GM20431 (cell line): ENCODE results near the gene SVEP1.
"Not testable (repeated sequence)": the region's sequence is repeated elsewhere in the genome, so short reads cannot be mapped to it uniquely, and the experiment has no call there.

Source experiments
- in situ Hi-C: fragments of 300-500 bp; cut with MseI, MboI; formaldehyde crosslinking; loops from one replicate; pipeline ENCODE4 v1.15.0; 2020; ENCODE audit warnings: low sequenced_read_pairs; ENCODE audit not compliant: unreplicated experiment

SVEP1 gene

DNA sequence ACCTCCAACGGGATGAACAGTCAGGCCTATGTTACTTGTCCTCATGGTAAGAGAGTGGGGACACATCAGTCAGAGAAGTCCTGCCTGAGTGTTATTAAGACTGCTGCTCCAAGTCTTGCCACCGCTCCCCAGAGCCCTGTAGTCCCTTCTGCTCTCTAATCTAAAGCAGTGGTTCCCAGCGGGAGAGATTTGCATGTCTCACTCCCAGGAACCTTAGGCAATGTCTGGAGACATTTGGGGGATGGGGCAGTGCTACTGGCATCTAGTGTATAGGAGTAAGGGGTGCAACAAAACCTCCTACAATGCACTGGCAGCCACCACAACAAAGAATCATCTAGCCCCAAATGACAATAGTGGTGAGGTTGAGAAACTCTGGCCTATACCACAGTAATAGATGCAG, 2.6 kb upstream of the SVEP1 start:
- in situ Hi-C loops: no loop called here

DNA sequence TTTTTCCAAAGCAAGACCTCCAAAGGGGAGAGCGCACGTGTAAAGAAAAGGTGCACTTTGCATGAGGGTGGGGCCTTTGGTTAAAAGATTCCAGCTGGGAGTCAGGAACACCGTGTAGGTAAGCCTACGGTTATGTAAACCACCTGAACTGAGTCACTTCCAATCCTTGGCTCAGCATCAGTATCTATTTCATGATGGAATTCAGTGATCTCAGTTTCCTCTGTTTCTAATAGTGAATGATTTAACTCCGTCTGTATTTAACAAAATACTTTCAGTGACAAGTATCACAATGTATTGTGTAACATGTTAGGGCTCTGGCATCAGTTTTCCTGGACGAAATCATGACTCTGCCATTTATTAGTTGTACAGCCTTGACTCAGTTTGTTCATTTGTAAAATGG, 1.3 kb upstream of the SVEP1 start:
- in situ Hi-C loops: no loop called here

DNA sequence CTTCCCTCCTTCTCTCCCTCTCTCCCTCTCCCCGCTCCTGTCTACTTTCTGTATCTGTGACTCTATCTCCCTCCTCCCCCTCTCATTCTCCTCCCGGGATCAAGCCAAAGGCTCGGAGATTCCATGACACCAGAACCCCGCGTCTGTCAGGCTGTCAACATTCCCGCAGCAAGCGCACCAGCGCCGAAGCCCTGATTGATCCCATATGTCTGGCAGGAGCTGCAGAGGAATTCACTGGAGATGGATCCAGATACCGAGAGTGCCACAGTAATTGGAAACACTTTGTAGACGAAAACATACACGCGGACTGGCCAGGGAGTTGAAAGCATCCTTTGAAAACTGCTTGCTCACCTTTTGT, 300 bp upstream of the SVEP1 start:
- in situ Hi-C loops: no loop called here

DNA sequence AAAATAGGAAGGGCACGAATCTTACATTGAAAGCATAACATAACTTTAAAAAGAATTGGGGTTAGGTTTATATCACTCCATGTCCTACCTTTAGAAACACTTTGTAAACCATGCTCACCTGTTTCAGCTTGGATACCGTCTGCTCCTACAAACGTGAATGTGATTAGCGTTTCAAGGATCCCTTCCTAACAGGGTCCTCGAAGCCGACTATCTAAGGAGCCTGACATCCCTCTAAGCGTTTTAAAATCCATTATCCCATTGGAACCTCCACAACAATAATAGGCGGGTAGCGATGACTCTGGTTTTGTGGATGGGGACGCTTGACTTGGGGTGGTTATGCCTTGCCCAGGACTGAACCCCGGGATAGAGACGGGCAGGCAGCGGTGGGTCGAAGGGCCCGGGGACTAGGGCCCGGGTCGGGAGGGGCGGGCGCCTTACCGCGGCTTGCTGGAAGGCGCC, 937 bp downstream of the SVEP1 start:
- in situ Hi-C loops: no loop called here

DNA sequence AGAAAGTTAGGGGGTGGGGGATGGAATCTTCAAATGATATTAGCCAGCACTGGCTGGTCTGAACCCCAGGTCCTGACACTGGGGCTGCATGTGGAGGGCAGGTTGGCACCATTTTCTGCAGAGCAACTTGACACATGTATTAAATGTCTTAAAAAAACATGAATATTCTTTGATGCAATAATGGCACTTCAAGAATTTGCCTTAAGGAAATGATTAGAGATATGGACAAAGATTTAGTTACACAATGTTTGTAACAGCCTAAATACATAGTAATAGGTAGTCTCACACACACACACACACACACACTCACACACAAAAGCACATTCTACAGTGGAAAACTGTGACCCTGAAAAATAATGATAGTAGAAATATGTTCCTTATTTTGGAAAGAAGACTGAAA, 3.6 kb downstream of the SVEP1 start:
- in situ Hi-C loops: no loop called here

DNA sequence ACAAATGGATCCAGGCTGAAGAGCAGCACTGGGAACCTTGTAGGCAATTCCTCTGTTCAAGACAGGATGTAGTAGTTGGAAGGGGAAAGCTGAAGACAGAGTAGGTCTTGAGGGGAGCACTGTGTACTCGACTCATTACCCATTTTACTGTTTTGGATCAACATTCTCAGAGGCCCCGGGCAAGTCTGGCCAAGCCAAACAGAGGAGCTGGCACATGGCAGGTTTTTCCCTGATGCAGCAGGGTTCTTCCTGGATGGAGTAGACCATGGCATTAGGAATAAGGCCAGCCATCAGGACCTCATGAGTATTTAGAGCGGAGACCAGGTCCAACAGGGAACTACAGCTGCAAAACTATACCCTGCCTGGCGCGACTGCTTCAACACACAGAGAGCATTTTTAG, 4.4 kb downstream of the SVEP1 start:
- in situ Hi-C loops: no loop called here

DNA sequence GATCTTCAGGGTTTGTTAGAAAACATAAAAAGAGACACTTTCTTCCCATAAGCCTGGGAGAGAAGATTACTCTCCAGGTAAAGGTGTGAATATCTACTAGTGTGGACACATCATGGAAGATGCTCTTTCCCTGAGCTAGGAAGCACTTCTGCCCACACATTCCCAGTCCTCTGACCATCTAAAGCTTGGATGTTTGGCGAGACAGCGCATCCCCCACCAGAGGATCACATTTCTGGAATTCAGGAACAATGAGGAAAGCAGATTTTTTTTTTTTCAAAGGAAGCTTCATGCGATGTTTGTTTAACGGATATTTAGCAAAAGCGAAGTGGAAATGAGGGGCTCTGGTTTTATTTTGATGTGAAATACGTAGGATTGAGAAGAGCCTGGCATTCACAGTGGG, 6.2 kb downstream of the SVEP1 start:
- in situ Hi-C loops: no loop called here

DNA sequence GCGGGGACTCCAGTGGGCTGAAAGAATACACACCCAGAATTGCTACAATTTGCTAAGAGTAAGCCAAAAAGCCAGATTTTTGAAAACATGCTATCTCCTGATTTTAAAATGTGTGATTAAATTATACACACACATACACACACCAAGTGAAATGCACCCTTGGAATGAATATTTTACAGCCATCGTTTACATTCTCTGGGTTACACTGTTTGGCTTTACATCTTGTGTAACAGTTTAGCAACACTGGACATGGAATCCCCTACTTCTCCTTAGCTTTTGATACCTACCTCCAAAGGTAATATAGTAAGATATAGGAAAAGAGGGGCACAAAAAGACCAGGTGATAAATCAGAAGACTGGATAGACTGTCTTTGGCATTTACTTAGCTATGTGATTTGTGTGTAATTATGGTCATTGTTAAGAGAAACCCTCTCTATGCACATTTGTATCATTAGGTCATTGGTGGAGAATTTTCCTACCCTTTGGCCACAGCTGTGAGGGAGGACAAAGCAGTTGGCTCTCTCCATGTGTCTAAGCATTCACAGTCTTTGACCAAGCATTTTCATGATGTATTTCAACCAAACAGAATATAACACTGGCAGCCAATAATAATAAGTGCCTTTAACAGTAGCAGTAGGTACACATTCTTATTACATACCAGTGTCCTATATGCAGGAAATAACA, 7.6 kb downstream of the SVEP1 start:
- in situ Hi-C loops: no loop called here

DNA sequence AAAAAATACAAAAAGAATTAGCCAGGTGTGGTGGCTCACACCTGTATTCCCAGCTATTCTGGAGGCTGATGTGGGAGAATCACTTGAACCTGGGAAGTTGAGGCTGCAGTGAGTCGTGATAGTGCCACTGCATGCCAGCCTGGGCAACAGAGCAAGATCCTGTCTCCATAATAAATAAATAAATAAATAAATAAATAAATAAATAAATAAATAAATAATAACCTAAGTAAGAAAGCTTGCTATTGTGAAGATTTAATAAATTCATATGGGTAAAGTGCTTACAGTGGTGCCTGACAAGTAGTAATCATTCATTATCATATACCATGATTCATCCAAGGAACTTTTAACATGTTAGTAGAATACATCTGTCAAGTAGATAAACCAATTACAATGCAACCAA, 13.4 kb downstream of the SVEP1 start:
- in situ Hi-C loops: no loop called here

DNA sequence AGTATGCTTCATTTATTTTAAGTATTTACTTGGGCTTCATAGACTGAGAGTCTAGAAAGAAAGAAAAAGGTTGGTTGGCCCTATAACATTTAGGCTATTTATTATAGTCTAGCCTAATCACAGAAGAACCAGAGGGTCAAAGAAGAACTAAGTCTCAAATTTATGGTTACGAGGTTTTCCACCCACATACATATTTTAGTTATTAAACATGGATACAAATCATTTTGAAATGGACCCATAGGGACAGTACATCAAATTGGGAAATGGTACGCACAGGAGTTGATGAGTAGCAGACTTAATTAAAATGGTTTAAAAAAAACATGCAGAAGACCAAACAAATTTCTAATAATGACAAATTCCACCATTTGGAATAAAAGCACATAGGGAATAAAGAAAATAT, 17.7 kb downstream of the SVEP1 start:
- in situ Hi-C loops: no loop called here

DNA sequence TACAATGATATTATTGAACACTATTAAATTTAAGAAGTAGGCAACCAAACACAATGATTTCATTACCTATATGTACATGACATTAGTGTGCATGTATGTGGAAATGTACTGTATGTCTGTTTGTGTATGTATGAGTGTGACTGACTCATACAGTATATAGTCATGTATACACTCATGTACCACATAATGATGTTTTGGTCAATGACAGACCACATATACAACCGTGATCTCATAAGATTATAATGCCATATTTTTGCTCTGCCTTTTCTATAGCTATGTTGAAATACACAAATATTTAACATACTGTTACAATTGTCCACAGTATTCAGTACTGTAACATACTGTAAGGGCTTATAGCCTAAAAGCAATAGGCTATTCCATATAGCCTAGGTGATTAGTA, 19.7 kb downstream of the SVEP1 start:
- in situ Hi-C loops: no loop called here

DNA sequence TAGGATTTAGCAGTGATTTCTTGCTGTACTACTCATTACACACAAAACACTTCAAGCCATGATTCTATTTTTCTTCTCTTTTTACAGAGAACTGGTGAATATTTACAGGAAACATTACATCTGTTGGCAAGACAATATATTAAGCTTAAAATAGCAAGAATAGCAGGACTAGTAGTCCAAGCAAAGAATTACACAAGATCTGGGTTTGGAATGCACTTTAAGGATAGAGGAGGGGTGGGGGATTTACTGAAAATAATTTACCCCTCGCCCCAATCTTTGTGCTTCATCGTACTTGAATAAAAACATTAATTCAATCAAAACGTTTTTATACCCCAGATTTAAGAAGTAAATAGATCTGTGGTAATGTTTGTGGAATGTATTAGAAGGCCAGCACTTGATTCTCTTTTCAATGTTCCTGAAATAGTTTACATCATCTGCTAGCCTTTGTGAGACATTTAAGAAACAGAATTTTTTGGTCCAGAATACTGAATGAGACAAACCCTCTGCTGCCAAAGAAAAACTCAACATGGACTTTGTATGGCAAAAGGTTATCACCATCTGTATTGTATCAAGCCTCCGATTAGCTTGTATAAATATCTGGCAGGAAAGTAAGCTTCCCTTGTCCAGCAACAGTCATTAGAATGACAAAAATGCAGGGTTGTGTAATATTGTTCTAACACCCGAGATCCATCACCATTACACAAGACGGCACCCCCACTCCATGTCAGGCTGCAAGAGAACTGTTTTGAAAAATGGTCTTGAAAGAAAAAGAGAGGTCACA, 23.8 kb downstream of the SVEP1 start:
- in situ Hi-C loops: no loop called here

DNA sequence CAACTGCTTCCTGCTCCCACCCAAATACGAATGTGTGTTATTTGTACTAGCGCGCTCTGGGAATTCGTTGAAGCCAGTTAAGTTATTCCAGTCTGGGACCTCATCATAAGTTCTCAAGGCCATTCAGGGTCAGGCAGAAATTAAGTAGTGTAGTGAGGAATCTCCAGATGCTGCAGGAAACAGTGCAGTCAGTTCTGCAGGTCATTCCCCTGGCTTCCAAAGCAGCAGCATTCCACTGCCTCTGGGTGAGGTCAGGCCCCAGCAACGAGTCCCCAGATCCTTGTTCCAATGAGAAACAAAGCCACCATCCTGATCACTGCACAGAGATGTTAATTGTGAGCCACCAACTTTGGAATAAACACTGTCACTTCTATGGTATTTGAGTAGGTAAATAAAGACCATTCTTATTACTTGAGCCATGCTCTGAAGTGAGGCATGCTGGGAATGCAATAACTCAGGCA, 33.1 kb downstream of the SVEP1 start:
- in situ Hi-C loops: no loop called here

DNA sequence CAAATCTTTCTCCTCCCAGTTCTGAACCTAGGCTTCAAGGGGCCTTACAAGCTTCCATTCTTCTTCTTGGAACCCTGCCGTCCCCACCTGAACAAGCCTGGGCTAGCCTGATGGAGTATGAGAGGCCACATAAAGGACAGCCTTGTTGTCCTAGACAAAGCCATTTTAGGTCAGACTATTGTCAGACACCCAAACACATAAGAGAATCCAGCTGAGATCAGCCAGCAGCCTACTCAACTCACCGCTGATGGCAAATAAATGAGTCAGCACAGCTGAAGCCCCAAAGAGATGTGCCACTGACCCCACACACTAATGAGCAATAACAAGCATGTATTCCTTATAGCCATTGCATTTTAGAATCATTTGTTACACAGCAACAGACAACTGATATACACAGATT, 33.8 kb downstream of the SVEP1 start:
- in situ Hi-C loops: no loop called here

DNA sequence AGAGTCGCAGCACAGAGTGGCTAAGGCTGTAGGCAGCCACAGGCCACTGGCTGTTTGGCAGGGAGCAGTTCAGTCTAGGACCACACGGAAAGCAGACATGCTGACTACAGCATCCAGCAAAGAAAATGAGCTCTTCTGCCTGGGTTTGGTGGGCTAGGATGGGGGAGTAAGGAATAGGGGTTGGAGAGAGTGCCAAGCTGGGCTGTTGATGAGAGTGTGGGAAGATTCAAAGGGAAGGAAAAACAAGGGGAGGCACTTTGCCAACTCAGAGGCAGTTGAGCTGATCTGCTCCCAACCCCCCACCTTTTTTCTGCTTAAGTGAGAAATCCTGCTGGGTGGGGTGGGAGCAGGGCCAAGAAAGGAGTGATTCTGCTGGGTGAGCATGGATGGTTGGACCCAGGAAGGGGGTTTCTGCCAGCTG, 35.9 kb downstream of the SVEP1 start:
- in situ Hi-C loops: no loop called here

DNA sequence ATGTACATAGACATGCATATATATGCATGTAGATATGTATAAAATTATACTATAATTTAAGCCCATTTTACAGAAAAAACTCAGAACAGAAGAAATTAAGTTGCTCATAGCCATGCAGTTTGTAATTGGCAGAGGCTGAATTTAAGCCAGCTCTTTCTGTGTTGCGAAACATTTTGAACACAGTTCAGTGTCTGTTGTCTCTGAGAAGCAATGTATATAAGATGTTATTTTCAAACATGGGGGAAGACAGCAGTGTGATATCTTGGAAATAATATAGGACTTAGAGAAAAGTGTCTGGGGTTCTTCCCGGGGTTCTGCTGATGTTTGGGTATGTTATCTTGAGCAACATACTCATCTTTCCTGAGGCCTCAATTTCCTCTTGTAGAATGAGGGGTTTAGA, 37.6 kb downstream of the SVEP1 start:
- in situ Hi-C loops: no loop called here

DNA sequence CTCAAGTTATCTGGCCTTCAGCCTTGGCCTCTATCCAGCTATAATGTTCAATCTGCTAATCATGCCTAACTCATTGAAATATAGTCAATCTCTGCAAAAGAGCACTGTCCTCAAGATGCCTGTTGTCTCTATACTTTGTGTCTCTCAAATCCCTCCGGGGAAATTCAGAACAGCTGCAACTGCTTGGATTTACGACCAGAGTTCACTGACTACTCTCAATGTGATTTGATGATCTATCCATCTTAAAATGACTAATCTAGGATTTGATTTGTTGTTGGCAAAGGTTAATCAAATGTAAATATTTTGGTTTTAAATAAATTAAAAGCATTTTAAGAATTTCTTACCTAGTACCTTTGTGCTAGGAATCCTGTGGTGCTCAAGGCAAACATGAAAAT, 40.9 kb downstream of the SVEP1 start:
- in situ Hi-C loops: no loop called here

DNA sequence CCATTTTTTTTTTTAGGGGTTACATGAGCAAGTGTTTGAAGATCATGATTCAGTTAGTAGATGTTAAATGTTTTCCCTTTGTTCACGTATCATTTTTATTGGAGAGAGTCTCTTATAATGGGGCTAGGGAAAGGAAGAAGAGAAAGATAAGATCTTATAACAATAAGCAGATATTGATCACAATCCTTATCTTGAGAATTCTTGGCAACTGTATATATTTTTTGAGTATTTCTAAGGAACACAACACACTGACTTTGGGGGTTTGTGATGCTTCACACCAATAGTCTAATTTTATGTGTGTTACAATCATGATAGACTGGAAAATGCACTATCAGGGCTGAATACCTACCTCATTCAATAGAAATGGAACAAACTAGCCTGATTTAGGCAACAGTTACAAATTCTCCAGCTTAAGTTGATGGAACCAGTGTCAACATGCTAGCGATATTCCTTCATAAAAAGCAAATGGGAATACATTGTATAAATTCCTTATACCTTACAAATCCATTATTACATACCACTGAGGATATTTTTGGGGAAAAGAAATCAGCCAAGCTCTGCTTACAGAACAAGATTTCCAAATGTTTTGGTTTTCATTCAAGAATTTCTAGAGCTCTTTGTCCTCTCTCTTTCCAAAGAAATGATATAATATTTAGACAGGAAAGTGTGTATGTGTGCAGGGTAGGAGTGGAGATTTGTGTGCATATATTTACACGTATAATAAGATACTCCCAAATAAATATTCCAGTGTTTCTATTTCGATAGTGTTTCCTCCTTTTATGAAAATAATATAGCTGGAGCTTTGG, 41.5 kb downstream of the SVEP1 start:
- in situ Hi-C loops: no loop called here

DNA sequence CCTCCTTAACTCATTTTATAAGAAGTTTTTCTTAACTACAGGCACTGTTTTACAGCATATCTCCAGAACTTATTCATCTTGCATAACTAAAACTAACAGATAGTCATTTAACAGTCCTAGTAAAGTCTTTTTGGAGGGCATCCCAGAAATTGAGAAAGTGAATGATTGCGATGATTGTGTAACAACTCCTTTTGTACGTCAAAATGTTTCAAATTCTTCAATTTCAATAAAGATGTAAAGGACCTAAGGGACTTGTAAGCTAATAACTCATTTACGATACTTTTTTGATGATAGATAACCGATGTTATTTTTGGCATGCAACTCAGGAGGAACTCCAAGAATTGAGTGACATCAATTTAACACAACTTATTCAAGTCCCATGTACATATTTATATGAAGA, 42.7 kb downstream of the SVEP1 start:
- in situ Hi-C loops: no loop called here

DNA sequence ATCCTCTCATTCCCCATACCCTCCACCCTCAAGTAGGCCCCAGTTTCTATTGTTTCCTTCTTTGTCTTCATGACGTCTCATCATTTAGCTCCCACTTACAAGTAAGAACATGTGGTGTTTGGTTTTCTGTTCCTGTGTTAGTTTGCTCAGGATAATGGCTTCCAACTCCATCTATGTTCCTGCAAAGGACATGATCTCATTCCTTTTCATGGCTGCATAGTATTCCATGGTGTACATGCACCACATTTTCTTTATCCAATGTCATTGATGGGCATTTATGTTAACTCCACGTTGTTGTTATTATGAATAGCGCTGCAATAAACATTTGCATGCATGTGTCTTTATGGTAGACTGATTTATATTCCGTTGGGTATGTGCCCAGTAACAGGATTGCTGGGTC, 45.4 kb downstream of the SVEP1 start:
- in situ Hi-C loops: not testable (repeated sequence)
